Mucosa of descending colon (tissue), 3 donors: ENCODE data around the gene OR5C1. TPM values are rescaled to one million over a fixed set of nuclear protein-coding genes. Genes with fewer than 3 reads are reported as not detected.

Experiments
- ATAC-seq: fragments of 200-7000 bp; cut with Tn5 transposase; one replicate; pipeline ENCODE4 v1.9.1; 2020; ENCODE audit warnings: mild to moderate bottlenecking, moderate library complexity
- DNase-seq, 3 donors: peaks; one replicate each; pipeline ENCODE4 v3.0.0-alpha.2; 2020
- H3K36me3 ChIP-seq: fragments of 200-600 bp; one replicate; pipeline ENCODE4 v1.8.0; 2021; ENCODE audit warnings: low read depth, mild to moderate bottlenecking
- H3K4me1 ChIP-seq: fragments of 200-600 bp; one replicate; pipeline ENCODE4 v1.8.0; 2021; ENCODE audit warnings: low read depth, mild to moderate bottlenecking
- H3K4me3 ChIP-seq: fragments of 200-600 bp; one replicate; pipeline ENCODE4 v1.8.0; 2021; ENCODE audit warnings: mild to moderate bottlenecking
- H3K9me3 ChIP-seq: fragments of 200-600 bp; one replicate; pipeline ENCODE4 v1.8.0; 2021; ENCODE audit warnings: mild to moderate bottlenecking
- CTCF ChIP-seq: fragments of 200-600 bp; IDR thresholded peaks from one replicate; pipeline ENCODE4 v1.8.0; 2022; ENCODE audit warnings: antibody characterized with exemption, mild to moderate bottlenecking
- intact Hi-C, 2 donors: fragments of 100-400 bp; cut with DNase I in 1 of 2; cut with micrococcal nuclease in 1 of 2; formaldehyde crosslinking; loops; one replicate each; pipeline versions ENCODE4 v1.11.0 to v1.11.1; 2022; cut with DNase I, micrococcal nuclease
- long read RNA-seq, 2 donors: library from polyadenylated mRNA; unstranded; transcript quantifications; one replicate each; pipeline ENCODE4 v2.0.0, GENCODE V29; 2019 to 2021
- total RNA-seq, 3 donors: library from RNA; stranded (reverse); fragmentation: NEBNext Ultra II Directional in 2 of 3; extraction: Animal tissue kit (Norgen Biotek cat#: 25700) in 2 of 3; gene quantifications; one replicate each; pipeline versions ENCODE4 v1.2.1 to v1.2.4, GENCODE V29; 2021 to 2023
- donor health status: DM: no; HTN: no; CAD: no; lungs with moderate emphysema.
- donor health status: DM: no; HTN: no; CAD: no.
- donor health status: DM: no; HTN: yes; CAD: no.

OR5C1 gene
- not detected for total RNA-seq
- long read RNA-seq, donor 1: 0 reads
- long read RNA-seq, donor 2: 0 reads

DNA sequence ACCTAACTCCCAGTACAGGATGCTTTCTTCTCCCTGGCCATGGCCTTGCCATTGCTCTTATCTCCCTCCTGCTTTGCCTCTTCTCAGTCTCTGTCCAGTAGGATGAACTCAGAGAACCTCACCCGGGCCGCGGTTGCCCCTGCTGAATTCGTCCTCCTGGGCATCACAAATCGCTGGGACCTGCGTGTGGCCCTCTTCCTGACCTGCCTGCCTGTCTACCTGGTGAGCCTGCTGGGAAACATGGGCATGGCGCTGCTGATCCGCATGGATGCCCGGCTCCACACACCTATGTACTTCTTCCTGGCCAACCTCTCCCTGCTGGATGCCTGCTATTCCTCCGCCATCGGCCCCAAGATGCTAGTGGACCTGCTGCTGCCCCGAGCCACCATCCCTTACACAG lies at the start of gene OR5C1:
OR5C1 (plus strand) TSS at position 103 of the 400 bp plus-strand sequence; CDS start at position 103, 0 bp downstream.
- intact Hi-C loops: no loop called here
- DNase-seq: no peak
- TF ChIP-seq CTCF: no peak

GRCh38 chr9:122742003-122742402 lies 46.7 kb upstream of the OR5C1 start, which contains the start of gene OR1L6:
TSS of gene OR1L6 (plus strand) at chr9:122742303. CDS start at chr9:122749848, 7,545 bp downstream.
- DNase-seq (no peak), ATAC-seq (no peak)
- TF ChIP-seq CTCF: no peak
- intact Hi-C loops: no loop called here
- Histone ChIP-seq H3K4me1 (no peaks in the 10 kb centered on the region), H3K4me3 (no peak within 1 kb of the TSS), H3K36me3 (no peaks in the 10 kb centered on the region), H3K9me3 (peaks cover 2% of the 10 kb centered on the region)

More for the DNA sequence above, at the start of gene OR5C1:
- Histone ChIP-seq H3K9me3 (no peaks in the 10 kb centered on the region), H3K4me1 (no peaks in the 10 kb centered on the region), H3K36me3 (no peaks in the 10 kb centered on the region), H3K4me3 (no peak within 1 kb of the TSS)
- no peak for ATAC-seq

DNA sequence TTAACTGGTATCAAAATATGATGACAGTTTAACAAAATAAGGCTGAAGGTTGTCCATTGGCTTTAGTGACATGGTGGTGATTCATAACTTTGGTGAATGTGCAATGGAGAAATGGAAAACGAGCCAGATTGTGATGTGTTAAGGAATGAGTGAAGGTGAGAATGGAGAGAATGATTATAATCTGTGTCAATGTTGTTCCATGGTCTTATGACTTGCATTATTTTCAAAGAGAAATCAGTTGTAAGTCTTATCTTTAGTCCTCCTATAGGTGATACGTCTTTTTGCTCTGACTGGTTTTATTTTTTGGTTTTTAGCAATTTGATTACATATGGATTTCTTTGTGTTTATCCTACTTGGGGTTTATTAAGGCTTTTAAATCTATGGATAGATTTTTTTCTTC lies 33.9 kb upstream of the OR5C1 start:
- TF ChIP-seq CTCF: no peak
- H3K36me3 ChIP-seq: no peaks in the 10 kb centered on the region
- no peak for DNase-seq
- H3K4me3 ChIP-seq: no peak overlapping the region
- no peak for ATAC-seq
- intact Hi-C loops: no loop called here
- H3K9me3 ChIP-seq: peaks cover 10% of the 10 kb centered on the region
- H3K4me1 ChIP-seq: no peaks in the 10 kb centered on the region

GRCh38 chr9:122767817-122768216 lies 20.9 kb upstream of the OR5C1 start:
- ATAC-seq (no peak), DNase-seq (no peak)
- TF ChIP-seq CTCF: no peak
- Histone ChIP-seq H3K9me3 (peaks cover 16% of the 10 kb centered on the region), H3K36me3 (no peaks in the 10 kb centered on the region), H3K4me1 (no peaks in the 10 kb centered on the region), H3K4me3 (no peak overlapping the region)
- intact Hi-C loops: no loop called here

- Histone ChIP-seq H3K36me3 (no peaks in the 10 kb centered on the region), H3K4me1 (no peaks in the 10 kb centered on the region), H3K4me3 (no peak overlapping the region), H3K9me3 (no peaks in the 10 kb centered on the region)
- DNase-seq (no peak), ATAC-seq (no peak)
- TF ChIP-seq CTCF: no peak
- intact Hi-C loops: loop anchor here in 1 of 2 donors (10.0 kb wide), 1 partner anchor 282 kb away; no protein-coding TSS in a partner anchor
Observed at GRCh38 chr9:122777052-122777451, 11.7 kb upstream of the OR5C1 start.
